GM12892 (cell line): ENCODE measurements around the gene FLOT2.
"Not testable (repeated sequence)": the region's sequence is repeated elsewhere in the genome, so short reads cannot be mapped to it uniquely, and the experiment has no call there.

ENCODE experiments used
- DNase-seq: peaks from one replicate; pipeline ENCODE4 v3.0.0; 2011; ENCODE audit not compliant: insufficient read length
- FAIRE-seq: peaks from 2 replicates; lab custom pipeline; 2011; peaks lifted over from hg19 to GRCh38; lab: Jason Lieb, UNC
- POLR2A ChIP-seq: IDR thresholded peaks from 2 replicates; pipeline ENCODE4 v1.6.1; 2011; ENCODE audit warnings: low read depth, low read length, control low read depth
- POLR2AphosphoS5 ChIP-seq: IDR thresholded peaks from 2 replicates; pipeline ENCODE4 v1.6.1; 2011; ENCODE audit warnings: low read depth, low read length, control low read depth
- TAF1 ChIP-seq: IDR thresholded peaks from 2 replicates; pipeline ENCODE4 v1.6.1; 2011; ENCODE audit warnings: low read depth, mild to moderate bottlenecking, control low read depth, low read length, borderline replicate concordance

FLOT2 gene

DNA sequence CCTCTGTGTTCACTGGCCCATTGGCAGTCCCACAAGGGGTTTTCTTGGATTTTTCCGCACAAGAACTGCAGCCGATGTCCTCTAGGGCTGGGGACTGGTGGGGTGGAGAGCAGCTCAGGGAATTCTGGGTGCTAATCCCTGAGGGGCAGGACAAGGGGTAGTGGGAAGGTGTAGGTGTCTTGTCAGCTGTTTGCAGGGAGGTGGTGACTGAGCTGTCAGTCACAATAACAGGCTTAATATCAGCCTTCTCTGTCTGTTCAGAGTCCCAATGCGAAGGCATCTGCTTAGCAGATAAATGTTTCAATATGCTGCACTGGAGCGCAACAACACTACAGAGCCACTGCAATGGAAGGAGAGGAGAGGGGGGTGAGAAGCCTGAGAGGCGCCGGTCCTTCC, 15.4 kb upstream of the FLOT2 start:
- FAIRE-seq, result no peak
- TF ChIP-seq POLR2A, result no peak
- no peak for TF ChIP-seq TAF1
- TF ChIP-seq POLR2AphosphoS5, result no peak
- DNase-seq, result no peak

DNA sequence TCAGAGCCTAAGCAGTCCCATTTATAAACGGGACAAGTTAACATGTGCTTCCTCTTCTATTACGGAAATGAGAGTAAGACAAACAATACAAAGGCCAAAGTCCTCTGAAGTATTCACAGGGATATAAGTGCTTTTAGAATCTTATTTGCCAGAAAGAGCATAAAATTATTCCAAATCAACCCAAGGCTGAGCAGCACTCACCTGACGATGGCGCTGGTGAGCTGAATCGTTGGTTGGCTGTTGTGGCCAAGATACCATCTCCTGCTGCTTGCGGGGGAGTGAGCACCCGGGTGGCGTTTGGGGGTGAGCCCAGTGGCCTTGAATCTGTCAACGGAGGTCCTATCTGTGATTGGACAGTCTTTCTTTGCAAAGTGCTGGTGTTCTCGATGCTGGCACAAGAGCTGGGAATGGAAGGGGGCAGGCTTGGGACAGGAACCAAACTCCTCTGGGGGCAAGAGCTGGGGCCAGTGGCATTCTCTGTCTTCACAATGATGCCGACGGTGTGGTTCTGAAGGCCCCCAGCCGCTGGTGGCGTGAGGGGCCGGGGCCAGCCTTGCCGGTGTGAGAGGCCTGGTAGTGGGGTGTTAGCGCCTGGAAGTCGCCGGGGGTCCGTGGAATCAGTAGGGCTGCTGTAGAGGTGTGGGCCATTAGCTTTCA, 14.9 kb upstream of the FLOT2 start:
- DNase-seq (no peak), FAIRE-seq (no peak)
- TF ChIP-seq TAF1 (no peak), POLR2A (no peak), POLR2AphosphoS5 (no peak)

DNA sequence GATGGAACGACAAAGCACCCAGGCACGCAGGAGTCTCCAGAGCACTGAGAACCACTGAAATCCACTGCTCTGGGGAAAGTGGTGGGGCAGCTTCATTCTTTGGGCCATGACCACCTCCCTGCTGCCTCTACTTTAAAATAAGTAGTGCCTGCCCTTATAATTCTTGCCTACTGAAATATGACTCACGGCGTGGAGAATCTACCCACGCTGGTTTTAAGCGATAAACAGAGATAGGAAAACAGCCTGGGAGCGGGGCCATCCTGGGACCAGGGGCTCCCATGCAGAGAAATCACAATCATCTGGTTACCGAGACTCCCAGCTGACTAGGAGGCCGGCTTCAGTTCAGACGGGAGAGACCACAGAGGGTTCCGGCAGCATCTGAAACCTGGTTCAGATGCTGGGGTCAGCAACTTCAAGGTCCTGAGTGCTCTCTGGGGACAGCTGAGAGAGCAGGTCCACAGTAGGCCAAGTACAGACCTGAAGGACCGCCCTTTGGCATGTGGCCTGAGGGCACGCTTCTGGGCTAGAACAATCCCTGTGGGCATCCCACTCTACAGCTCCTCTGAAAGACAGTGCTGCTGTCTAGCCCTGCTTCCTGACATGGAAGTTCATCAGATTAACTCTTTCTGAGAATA, 14.0 kb upstream of the FLOT2 start:
- DNase-seq, result no peak
- no peak for TF ChIP-seq POLR2AphosphoS5
- no peak for TF ChIP-seq TAF1
- no peak for TF ChIP-seq POLR2A
- FAIRE-seq, result no peak

DNA sequence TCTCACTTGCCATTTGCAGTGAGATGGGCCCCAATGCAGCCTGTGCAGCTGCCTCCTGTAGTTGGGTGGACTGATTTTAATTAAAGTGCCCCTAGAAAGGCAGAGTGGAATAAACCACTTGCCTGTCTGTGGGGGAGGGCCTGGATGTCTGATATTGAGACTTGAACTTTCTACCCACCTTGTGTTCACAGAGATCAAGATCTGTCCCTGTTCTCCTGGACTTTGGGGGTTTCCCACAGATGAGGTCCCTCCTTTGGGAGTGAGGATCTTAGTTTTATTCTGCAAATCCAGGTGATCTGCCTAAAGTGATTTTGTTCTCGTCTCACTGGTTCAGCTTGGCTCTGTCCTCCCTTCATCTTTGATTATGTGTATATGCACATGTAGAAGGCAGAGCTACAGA, 13.0 kb upstream of the FLOT2 start:
- DNase-seq (no peak), FAIRE-seq (no peak)
- TF ChIP-seq POLR2AphosphoS5 (no peak), TAF1 (no peak), POLR2A (no peak)

DNA sequence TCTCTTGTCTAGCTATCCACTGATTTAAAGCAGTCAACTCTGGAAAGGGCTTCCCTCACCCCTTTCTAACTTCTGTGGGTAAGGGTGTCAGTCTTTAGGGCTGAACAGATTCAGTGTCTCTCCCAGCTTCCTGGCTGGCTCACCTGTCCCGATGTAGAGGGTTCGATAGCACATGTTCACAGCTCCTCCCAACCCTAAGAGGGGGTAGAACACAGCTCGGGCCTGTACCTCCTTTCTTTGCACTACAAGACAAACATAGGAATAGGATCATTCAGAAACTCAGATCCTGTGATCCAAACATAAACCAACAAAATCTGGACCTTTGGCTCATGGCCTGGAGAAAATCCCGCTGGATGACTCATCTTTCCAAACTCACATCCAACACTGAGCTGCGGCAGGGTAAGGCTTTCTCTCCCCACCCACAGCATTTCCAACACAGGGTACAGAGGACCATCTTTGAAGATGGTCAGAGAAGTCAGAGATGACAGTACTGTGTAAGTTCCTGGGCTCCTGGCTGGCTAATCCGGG, 11.2 kb upstream of the FLOT2 start:
- DNase-seq, result no peak
- TF ChIP-seq TAF1, result no peak
- no peak for TF ChIP-seq POLR2A
- TF ChIP-seq POLR2AphosphoS5, result no peak
- FAIRE-seq, result no peak

DNA sequence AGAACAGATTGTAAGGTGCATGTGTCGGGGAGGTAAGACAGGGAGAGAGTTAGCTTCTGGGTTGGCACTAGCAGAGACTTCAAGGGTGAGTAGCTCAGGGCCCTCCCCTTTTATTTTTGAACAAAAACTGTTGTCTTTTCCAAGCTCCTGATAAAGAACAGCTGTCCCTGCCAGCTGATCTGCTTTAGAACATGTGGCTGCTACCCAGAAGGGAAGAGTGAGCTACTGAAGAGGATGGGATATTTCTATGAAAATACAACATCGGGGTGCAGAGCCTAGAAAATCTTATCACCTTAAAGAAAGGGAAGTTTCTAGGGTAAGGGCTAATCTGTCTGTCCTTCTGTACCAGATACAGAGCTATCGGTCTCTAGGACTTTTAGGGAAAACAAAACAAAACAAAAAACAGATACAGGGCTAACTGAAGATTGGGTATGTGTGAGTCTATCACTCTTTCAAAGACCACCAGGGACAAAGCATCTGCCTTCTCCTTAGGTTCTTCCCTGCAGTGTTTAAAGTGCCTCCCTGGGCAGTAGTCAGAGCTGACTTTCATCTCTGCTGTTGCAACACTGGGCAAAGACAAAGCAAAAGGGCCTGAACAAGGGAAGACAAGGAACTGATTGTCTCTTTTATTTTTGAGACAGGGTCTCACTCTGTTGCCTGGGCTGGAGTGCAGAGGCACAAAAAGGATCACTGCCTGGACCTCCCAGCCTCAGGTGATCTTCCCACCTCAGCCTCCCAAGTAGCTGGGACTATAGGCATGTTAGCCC, 10.4 kb upstream of the FLOT2 start:
- no peak for TF ChIP-seq POLR2AphosphoS5
- DNase-seq, result no peak
- FAIRE-seq, result no peak

DNA sequence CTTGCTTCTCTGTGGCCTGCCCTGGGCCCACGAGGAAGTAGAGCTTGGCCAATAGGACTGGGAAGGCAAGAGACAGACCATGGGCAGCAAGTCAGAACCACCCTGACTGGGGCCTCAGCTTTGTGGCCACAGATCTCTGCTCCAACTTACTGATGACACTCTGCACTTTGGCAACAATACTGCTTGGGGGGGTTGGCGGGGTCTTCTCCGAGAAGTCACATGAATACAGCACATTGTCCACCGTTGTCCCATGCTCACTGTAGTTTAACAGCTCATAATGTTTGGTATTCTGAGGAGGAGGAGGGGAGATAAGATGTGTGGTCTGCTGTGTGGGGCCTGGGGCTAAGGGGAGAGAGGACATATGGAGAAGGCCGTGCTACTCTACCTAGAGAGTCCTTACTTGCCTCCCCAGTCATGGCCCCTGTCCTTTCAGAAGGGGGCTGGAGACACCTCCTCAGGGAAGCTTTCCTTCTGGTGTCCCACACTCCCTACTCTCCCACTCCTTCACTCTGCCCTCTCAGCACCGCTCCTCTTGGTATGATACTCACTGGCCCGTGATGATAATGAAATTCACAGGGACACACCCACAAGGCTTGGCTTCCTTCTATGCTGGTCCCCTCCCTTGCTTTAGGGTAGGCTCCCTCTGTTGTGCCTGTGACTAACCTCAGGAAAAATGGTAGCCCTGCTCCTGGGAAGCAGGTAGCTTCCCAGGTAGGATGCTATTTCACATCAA, 9.3 kb upstream of the FLOT2 start:
- DNase-seq (no peak), FAIRE-seq (no peak)
- no peak for TF ChIP-seq POLR2AphosphoS5
- TF ChIP-seq TAF1, result no peak
- TF ChIP-seq POLR2A, result no peak

DNA sequence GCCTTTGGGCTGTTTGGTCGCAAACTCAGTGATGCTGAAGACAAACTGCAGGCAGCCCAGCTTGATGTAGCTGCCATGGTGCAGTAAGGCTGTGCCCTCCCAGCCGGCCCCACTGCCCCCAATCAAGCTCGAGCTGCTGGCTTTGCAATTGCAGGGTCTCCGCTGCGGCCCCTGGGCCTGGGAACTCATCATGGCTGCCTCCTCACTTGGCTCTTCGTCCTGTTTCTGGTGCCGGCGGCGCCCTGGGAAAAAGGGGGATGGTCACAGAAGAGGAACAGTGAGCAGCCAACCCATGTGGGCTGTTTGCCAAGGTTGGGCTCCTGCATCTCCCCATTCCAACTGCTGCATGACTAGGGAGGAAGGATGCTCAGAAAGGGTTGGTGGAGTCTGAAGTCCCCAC, 8.7 kb upstream of the FLOT2 start:
- TF ChIP-seq POLR2A, result no peak
- TF ChIP-seq TAF1, result no peak
- no peak for TF ChIP-seq POLR2AphosphoS5
- FAIRE-seq (no peak), DNase-seq (no peak)

DNA sequence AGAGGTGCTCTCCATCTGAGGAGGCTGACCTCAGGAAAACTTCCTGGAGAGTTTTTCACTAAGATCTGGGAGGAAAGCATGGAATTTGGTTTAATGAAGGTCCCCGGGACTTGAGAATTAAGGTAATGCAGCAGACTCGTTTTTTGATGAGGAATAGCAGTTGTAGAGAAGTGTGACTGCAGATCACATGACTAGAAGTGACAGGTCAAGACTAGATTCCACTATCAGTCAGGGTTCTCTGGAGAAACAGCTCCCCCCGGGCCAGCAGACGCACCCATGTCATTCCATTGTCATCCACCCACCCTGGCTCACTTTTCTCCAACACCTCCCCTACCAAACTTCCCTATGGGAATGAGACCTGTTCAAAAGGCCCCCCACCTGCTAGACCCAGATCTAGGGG, 7.3 kb upstream of the FLOT2 start:
- no peak for DNase-seq
- TF ChIP-seq POLR2A (no peak), TAF1 (no peak), POLR2AphosphoS5 (no peak)
- FAIRE-seq, result no peak

DNA sequence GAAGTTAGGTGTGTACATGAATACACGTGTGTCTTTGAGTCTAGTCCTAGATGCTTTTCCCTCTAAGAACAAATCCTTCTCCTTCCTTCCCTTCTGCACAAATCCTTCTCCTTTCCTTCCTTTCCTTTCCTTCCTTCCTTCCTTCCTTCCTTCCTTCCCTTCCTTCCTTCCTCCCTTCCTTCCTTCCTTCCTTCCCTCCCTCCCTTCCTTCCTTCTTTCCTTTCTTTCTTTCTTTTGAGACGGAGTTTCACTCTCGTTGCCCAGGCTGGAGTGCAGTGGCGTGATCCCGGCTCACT, 6.0 kb upstream of the FLOT2 start:
- not testable (repeated sequence) for DNase-seq, FAIRE-seq

DNA sequence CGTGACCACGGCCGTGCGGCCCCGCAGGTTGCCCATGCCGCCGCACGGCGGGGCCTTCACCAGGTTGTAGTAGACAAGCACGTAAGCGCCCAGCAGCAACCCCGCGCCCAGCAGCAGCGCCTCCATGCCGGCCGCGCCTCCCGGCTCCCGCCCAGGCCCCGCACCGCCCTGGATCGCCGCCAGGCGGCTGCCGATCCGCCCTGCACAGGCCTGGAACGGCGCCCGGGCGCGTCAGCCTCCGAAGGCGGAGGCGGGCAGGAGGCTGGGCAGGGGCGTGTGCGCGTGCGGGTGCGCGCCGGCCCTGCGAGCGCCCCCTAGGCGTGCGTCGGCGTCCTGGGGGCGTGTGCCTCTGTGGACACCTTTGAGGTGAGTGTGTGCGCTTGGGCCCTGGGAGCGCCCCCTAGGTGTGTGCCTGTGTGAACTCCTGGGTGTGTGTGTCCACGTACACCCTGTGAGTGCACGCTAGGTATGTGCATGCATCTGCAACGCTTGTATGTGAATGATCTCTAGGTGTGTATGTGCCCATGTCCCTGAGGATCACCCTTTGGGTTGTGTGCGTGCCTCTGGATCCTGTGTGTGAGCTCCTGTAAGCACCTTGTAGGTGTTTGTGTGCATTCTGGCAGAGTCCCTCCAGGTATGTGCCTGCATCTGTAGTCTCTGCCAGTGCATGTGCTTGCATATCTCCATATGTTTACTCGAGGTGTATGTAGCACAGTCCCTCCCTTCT, 5.4 kb upstream of the FLOT2 start, which contains the start of gene DHRS13:
TSS of gene DHRS13 (minus strand) at position 261 of the 727 bp plus-strand sequence. CDS start at position 126, 135 bp downstream.
- TF ChIP-seq POLR2A, result no peak
- TF ChIP-seq TAF1, result 0 out of 2 replicates have a peak, but pooled peaks have one; percentile 56
- TF ChIP-seq POLR2AphosphoS5, result peak; percentile 44; the same call in 1 of the 2 replicates
- DNase-seq (peak; percentile 94), FAIRE-seq (peak; percentile 100)
